Fibroblast of lung (primary cell): ENCODE measurements around the gene TM9SF4.

ENCODE experiments used
- CTCF ChIP-seq, 2 donors: IDR thresholded peaks in 1 of 2; conservative IDR thresholded peaks in 1 of 2; 1 replicate in 1 of 2; 2 replicates in 1 of 2; pipeline ENCODE4 v1.5.1; 2011 to 2012; ENCODE audit warnings: low read length in 2 of 2, control low read depth in 1 of 2, inconsistent platforms in 1 of 2, low read depth in 1 of 2, mild to moderate bottlenecking in 1 of 2
- EZH2 ChIP-seq: IDR thresholded peaks from 2 replicates; pipeline ENCODE4 v1.5.1; 2012; ENCODE audit warnings: low read length, control low read depth, mild to moderate bottlenecking; ENCODE audit errors: missing control alignments

- TF ChIP-seq EZH2 (no peak), CTCF (conservative IDR thresholded peaks at IDR 0.05 in 1 of 2, IDR thresholded peaks at IDR 0.05 in 1 of 2; ENCODE audit: low read depth in 1 of 2, low read length in 2 of 2) (no peak)
Measured at GRCh38 chr20:32128167-32128566, 18.7 kb downstream of the TM9SF4 start.
